Measurements from ENCODE around the gene ZNF107.

The ZNF107 gene

DNA sequence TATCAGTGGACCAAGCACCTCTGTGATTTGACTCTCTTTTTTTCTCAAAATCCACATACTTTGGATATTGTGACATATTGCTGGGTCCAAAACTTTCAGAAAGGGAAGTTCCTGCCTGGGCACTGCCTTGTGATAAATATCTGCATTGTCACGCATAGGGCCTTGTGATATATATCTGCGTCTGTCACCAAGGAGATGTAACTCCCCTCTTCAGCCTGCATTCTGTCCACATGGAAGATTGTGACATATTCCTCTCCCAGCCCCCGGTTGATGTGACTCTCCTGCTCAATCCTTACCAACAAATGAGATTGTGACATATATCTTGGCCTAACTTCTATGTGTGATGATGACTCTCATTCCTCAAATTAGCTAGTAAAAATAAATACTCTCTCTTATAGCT is 25.4 kb upstream of the ZNF107 start:
- no peak overlapping the region for H3K4me3 ChIP-seq (ENCODE audit: low read depth, low read length)
- peak; percentile 84 for DNase-seq (ENCODE audit: low read depth)
- TF ChIP-seq, protein P1, sequence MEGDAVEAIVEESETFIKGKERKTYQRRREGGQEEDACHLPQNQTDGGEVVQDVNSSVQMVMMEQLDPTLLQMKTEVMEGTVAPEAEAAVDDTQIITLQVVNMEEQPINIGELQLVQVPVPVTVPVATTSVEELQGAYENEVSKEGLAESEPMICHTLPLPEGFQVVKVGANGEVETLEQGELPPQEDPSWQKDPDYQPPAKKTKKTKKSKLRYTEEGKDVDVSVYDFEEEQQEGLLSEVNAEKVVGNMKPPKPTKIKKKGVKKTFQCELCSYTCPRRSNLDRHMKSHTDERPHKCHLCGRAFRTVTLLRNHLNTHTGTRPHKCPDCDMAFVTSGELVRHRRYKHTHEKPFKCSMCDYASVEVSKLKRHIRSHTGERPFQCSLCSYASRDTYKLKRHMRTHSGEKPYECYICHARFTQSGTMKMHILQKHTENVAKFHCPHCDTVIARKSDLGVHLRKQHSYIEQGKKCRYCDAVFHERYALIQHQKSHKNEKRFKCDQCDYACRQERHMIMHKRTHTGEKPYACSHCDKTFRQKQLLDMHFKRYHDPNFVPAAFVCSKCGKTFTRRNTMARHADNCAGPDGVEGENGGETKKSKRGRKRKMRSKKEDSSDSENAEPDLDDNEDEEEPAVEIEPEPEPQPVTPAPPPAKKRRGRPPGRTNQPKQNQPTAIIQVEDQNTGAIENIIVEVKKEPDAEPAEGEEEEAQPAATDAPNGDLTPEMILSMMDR (IDR thresholded peaks at IDR 0.05; ENCODE audit: low read depth, low read length) = no peak
- TF ChIP-seq MYC (IDR thresholded peaks at IDR 0.05; ENCODE audit: low read depth, low read length) (0 out of 2 replicates have a peak, but pooled peaks have one; percentile 11), POLR2A (IDR thresholded peaks at IDR 0.05; ENCODE audit: extremely low read depth, insufficient read length) (no peak)
- TF ChIP-seq, protein P2, sequence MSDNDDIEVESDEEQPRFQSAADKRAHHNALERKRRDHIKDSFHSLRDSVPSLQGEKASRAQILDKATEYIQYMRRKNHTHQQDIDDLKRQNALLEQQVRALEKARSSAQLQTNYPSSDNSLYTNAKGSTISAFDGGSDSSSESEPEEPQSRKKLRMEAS (IDR thresholded peaks at IDR 0.05; ENCODE audit: low read depth, low read length) = peak; percentile 53; the same call in 1 of the 2 replicates

DNA sequence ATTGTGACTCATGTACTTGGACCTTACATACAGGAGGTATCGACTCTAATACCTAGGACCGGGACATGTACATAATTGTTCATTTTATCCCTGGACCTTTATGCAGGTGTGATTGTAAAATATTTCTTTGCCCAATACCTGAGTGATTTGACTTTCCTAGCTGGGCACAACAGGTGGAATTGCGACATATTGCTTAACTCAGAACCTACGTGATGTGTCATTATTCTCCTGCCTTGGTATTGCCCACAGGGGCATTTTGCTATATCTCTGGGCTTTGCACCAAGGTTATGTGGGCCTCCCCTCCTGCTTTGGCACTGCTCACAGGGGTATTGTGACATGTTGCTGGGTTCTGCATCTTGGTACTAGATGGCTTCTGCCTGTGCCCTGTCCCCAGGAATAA is 23.9 kb upstream of the ZNF107 start:
- no peak for TF ChIP-seq POLR2A (IDR thresholded peaks at IDR 0.05; ENCODE audit: extremely low read depth, insufficient read length)
- TF ChIP-seq, protein P2 (IDR thresholded peaks at IDR 0.05; ENCODE audit: low read depth, low read length) = no peak
- TF ChIP-seq, protein P1 (IDR thresholded peaks at IDR 0.05; ENCODE audit: low read depth, low read length) = no peak
- DNase-seq (ENCODE audit: low read depth) = no peak
- no peak overlapping the region for H3K4me3 ChIP-seq (ENCODE audit: low read depth, low read length)

DNA sequence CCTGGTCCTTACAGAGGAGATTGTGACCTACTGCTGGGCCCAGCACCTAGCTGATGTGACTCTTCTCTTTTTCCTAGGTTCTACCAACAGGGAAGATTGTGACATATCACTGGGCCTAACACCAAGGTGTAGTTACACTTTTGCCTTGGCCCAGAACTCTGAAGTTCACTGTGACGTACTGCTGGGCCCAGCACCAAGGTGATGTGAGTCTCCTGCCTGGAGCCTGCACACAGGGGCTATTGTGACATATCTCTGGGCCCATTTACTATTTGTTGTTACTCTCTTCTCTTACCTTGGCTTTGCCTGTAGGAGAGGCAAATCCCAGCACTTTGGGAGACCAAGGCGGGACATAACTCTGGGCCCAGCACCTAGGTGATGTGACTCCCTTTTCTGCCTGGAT is 23.1 kb upstream of the ZNF107 start:
- DNase-seq (ENCODE audit: low read depth) = no peak
- H3K4me3 ChIP-seq (ENCODE audit: low read depth, low read length) = no peak overlapping the region
- TF ChIP-seq POLR2A (IDR thresholded peaks at IDR 0.05; ENCODE audit: extremely low read depth, insufficient read length) (no peak), MYC (IDR thresholded peaks at IDR 0.05; ENCODE audit: low read depth, low read length) (no peak)
- TF ChIP-seq, protein P2 (IDR thresholded peaks at IDR 0.05; ENCODE audit: low read depth, low read length) = no peak
- TF ChIP-seq, protein P1 (IDR thresholded peaks at IDR 0.05; ENCODE audit: low read depth, low read length) = no peak

DNA sequence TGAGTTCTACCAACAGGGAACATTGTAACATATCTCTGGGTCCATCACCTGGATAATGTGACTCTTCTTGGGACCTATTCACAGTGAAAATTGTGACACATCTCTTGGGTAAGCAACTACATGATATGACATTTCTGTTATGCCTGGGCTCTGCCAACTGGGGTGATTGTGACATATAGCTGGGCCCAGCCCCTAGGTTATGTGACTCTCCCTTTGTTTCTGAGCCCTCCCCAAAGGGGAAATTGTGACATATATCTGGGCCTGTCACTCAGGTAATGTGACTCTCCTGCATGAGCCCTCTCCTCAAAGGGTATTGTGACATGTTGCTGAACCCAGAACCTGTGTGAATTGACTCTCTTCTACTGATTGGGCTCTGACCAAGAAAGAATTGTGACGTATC is 22.4 kb upstream of the ZNF107 start:
- DNase-seq (ENCODE audit: low read depth) = peak; percentile 55
- H3K4me3 ChIP-seq (ENCODE audit: low read depth, low read length) = no peak overlapping the region
- TF ChIP-seq MYC (IDR thresholded peaks at IDR 0.05; ENCODE audit: low read depth, low read length) (no peak), POLR2A (IDR thresholded peaks at IDR 0.05; ENCODE audit: extremely low read depth, insufficient read length) (no peak)
- TF ChIP-seq, protein P2 (IDR thresholded peaks at IDR 0.05; ENCODE audit: low read depth, low read length) = no peak
- TF ChIP-seq, protein P1 (IDR thresholded peaks at IDR 0.05; ENCODE audit: low read depth, low read length) = no peak

DNA sequence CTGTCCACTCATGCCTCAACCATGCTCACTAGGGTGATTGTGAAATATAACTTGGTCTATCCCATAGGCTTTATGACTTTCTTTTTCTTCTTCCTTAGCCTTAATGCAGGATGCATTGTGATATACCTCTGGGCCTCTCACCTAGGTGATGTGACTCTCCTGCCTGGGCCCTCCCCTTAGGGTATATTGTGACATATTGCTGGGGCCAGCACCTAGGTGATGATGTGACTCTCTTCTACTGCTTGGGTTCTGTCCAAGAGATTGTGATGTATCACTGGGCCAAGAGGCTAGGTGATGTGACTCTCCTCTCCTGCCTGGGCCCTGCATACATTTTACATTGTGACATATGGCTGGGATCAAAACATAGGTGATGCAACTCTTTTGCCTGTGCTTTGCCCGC is 14.7 kb upstream of the ZNF107 start:
- H3K4me3 ChIP-seq (ENCODE audit: low read depth, low read length) = no peak overlapping the region
- TF ChIP-seq, protein P2 (IDR thresholded peaks at IDR 0.05; ENCODE audit: low read depth, low read length) = no peak
- TF ChIP-seq, protein P1 (IDR thresholded peaks at IDR 0.05; ENCODE audit: low read depth, low read length) = no peak
- TF ChIP-seq MYC (IDR thresholded peaks at IDR 0.05; ENCODE audit: low read depth, low read length) (no peak), POLR2A (IDR thresholded peaks at IDR 0.05; ENCODE audit: extremely low read depth, insufficient read length) (no peak)

More for the DNA sequence above, 14.7 kb upstream of the ZNF107 start:
- DNase-seq (ENCODE audit: low read depth) = no peak

Data from NB4 (cell line).